ENCODE data around the gene OR52I2. TPM values are rescaled to one million over a fixed set of nuclear protein-coding genes. Genes with fewer than 3 reads are reported as not detected.

OR52I2 gene
- total RNA-seq, 2 experiments from 2014 or later = not detected

DNA sequence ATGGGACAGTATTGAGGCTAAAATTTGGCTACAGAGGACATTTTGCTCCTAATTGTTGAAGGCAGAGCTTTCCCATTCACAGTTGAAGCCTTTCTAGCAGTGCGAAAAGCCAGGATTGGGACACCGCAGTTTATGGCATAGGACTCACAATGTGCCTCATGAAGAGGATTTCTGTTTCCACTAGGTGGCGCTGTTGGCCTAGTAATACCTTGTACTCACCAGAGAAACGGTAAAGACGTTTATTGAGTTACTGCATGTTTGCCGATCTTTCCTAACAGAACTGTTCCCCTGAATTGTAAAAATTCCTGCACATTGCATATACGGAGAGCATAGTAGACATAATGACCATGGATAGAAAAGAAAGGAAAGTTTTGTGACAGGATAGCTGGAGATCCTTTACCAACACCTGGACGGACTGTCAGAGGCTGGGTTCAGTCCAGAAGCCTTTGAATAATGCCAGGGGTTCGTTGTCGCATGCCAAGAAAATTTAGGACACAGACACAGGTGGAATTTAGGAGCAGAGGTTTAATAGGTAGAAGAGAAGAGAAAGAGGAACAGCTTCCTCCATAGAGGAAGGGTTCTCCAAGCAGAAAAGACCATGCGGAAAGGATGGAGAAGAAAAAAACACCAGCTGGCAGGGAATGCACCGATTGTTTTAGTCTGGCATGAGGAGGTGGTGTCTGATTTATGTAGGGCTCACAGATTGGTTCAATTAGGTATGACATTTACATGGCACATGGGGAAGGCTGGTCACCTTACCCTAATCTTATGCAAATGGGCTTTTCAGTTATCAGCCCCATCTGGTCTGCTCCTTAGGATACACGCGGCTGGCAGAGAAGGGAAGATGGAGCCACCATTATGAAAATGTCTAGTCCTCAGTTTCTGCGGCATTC, 44.9 kb downstream of the OR52I2 start:
- ATAC-seq (ENCODE audit: low read depth) (peak; percentile 61), DNase-seq (no peak)
- Mint-ChIP-seq H3K36me3 (peaks cover 2% of the 10 kb centered on the region), H3K27ac (no peak overlapping the region), H3K4me1 (no peaks in the 10 kb centered on the region), H3K4me3 (no peak overlapping the region), H3K9me3 (peaks cover 4% of the 10 kb centered on the region), H3K27me3 (peaks cover 34% of the 10 kb centered on the region)
- POLR2A ChIA-PET = no interaction called here

DNA sequence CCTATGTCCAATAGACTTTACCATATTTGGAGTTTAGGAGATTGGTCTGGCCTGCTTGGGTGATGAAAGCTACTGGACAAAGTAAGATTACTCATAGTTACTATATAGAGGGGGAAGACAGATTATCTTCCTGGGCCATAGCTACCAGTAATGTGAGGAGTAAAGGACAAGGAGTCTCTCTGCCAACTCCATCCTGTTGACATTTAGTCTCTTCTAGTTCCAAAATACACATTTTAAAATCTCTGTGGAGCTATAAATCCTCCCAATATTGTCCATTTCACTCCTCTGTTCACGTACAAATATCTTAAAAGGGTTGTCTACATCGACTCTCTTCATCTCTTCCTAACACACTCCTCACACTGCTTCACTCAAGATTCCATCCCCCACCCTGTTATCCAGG, 54.6 kb downstream of the OR52I2 start:
- Mint-ChIP-seq H3K4me3 (no peak overlapping the region), H3K36me3 (no peaks in the 10 kb centered on the region), H3K4me1 (no peaks in the 10 kb centered on the region), H3K27me3 (peaks cover 4% of the 10 kb centered on the region), H3K9me3 (no peaks in the 10 kb centered on the region), H3K27ac (no peak overlapping the region)
- DNase-seq (no peak), ATAC-seq (ENCODE audit: low read depth) (no peak)
- POLR2A ChIA-PET = no interaction called here

DNA sequence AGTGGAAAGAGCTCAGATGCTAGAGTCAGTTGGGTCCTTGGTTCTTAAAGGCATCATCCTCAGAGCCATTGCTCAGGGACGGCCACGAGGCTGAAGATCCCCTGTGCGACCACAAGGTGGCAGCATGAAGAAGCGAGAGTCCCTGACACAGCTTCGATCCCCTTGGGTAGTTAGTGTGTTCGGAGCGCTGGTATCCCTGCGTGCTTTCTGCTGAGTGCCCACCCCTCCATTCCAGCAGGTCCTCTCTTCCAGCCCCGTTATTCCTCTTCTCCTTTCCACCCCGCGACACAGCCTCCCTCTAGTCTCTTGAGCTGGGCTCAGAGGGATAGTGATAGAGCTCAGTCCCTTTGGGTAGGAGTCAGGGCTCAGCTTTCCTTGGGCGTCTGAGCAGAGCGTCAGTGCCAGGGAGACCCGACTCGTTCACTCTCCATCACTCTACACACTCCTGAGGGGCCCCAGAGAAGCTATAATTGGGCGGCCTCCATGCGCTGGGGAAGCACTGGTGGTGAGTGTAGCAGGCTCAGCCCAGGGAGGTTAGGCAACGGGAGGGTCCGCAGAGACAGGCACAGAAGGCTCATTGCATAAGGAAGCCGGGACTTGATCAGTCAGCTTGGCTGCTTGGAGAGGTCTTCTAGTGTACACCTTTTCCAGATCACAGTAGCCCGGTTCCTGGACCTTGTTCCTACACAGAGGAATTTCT, 55.6 kb downstream of the OR52I2 start, which contains the start of gene OR51D1:
Gene OR51D1 (plus strand): TSS at position 516 of the 700 bp plus-strand sequence. CDS start 2,314 bp downstream, outside the sequence.
- Mint-ChIP-seq H3K36me3 (no peaks in the 10 kb centered on the region), H3K4me1 (no peaks in the 10 kb centered on the region), H3K4me3 (no peak within 1 kb of the TSS), H3K27ac (no peak within 1 kb of the TSS), H3K27me3 (no peaks in the 10 kb centered on the region), H3K9me3 (no peaks in the 10 kb centered on the region)
- POLR2A ChIA-PET = no interaction called here
- DNase-seq = peak; percentile 70
- peak; percentile 93 for ATAC-seq (ENCODE audit: low read depth)

DNA sequence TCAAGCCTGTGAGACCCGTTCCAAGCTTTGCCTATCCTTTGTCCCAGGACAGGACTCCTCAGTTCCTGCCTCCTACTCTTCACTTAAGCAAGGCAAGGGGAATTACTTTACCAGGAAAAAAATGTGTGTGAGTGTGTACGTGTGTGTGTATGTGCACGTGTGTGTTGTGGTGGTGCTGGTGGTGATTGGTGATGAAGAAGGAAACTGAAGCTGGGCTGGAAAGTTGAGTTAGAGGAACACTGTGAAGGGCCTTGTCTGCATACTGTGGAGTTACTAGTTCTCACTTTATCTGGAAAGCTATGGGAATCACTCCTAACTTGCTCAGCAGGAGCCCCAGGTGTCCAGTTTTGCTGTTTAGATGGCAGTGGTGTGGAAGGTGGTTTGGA, 56.1 kb downstream of the OR52I2 start:
- ATAC-seq (ENCODE audit: low read depth) (no peak), DNase-seq (no peak)
- Mint-ChIP-seq H3K9me3 (no peaks in the 10 kb centered on the region), H3K27me3 (no peaks in the 10 kb centered on the region), H3K27ac (no peak overlapping the region), H3K36me3 (no peaks in the 10 kb centered on the region), H3K4me3 (no peak overlapping the region), H3K4me1 (no peaks in the 10 kb centered on the region)
- POLR2A ChIA-PET = no interaction called here

DNA sequence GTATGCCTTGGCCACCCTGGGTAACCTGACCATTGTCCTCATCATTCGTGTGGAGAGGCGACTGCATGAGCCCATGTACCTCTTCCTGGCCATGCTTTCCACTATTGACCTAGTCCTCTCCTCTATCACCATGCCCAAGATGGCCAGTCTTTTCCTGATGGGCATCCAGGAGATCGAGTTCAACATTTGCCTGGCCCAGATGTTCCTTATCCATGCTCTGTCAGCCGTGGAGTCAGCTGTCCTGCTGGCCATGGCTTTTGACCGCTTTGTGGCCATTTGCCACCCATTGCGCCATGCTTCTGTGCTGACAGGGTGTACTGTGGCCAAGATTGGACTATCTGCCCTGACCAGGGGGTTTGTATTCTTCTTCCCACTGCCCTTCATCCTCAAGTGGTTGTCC, 58.4 kb downstream of the OR52I2 start:
- POLR2A ChIA-PET = no interaction called here

DNA sequence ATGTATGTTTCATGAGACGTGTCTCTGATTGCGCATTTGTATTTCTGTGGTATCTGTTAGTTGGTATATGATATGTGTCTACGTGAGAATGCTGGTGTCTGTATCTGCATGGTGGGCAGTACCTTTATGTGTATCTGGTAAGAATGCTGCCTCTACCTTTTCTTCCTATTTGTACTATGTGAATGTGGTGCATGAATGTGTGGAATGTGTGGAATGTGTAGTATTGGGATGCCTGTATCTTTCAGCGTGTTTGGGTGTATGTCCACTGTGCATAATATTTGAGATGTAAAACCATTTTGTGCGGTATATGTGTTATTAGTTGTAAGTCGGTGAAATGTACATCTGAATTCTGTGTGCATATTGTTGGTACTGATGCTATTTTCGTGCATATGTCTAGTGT, 60.0 kb downstream of the OR52I2 start:
- Mint-ChIP-seq H3K27ac (no peak overlapping the region), H3K4me3 (no peak overlapping the region), H3K9me3 (no peaks in the 10 kb centered on the region), H3K36me3 (no peaks in the 10 kb centered on the region), H3K4me1 (no peaks in the 10 kb centered on the region), H3K27me3 (peaks cover 3% of the 10 kb centered on the region)
- ATAC-seq (ENCODE audit: low read depth) = no peak
- DNase-seq = no peak
- POLR2A ChIA-PET = no interaction called here

More for the DNA sequence above, 58.4 kb downstream of the OR52I2 start:
- H3K27me3 Mint-ChIP-seq = peaks cover 3% of the 10 kb centered on the region
- no peaks in the 10 kb centered on the region for H3K9me3 Mint-ChIP-seq
- no peak overlapping the region for H3K27ac Mint-ChIP-seq
- H3K36me3 Mint-ChIP-seq = no peaks in the 10 kb centered on the region
- H3K4me1 Mint-ChIP-seq = no peaks in the 10 kb centered on the region
- no peak for ATAC-seq (ENCODE audit: low read depth)
- DNase-seq = no peak
- H3K4me3 Mint-ChIP-seq = no peak overlapping the region

DNA sequence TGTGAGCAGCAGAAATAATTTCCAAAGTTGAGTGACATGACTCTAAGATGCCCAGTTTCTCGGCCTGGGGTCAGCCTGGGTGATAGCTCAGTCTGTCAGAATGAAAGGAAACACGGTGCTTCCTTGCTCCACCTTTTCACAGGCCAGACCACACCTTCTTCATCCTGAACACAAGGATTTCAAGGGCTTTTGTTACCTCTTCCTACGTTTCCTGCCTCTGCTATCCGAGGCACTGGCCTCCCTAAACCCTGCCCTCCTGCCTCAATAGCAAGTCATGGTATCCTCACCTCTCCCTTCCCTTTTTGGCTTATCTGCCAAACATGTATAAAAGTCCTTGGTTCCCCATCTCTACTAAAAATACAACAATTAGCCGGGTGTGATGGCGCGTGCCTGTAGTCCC, 60.5 kb downstream of the OR52I2 start:
- POLR2A ChIA-PET = no interaction called here
- ATAC-seq (ENCODE audit: low read depth) (no peak), DNase-seq (no peak)
- Mint-ChIP-seq H3K36me3 (no peaks in the 10 kb centered on the region), H3K9me3 (no peaks in the 10 kb centered on the region), H3K27me3 (peaks cover 3% of the 10 kb centered on the region), H3K27ac (no peak overlapping the region), H3K4me1 (no peaks in the 10 kb centered on the region), H3K4me3 (no peak overlapping the region)

Other genes starting within 250 kb of the OR52I2 start
- gene OR52B4, start 213.4 kb upstream of the OR52I2 start, total RNA-seq = not detected
- gene TRIM21, start 188.0 kb upstream of the OR52I2 start, total RNA-seq = 10 to 100 TPM; 51.6 to 56.4 TPM
- gene OR52K2, start 132.4 kb upstream of the OR52I2 start, total RNA-seq = not detected
- gene OR52K1, start 99.1 kb upstream of the OR52I2 start, total RNA-seq = not detected
- not detected for gene OR52M1, start 36.6 kb upstream of the OR52I2 start, total RNA-seq
- gene OR52I1, start 12.3 kb downstream of the OR52I2 start, total RNA-seq = not detected
- gene TRIM68, start 26.5 kb downstream of the OR52I2 start, total RNA-seq = 10 to 100 TPM; 17.7 to 21.4 TPM
- gene OR51D1, start 55.7 kb downstream of the OR52I2 start, total RNA-seq = not detected
- not detected for gene OR51E1, start 62.2 kb downstream of the OR52I2 start, total RNA-seq
- not detected for gene OR51E2, start 116.1 kb downstream of the OR52I2 start, total RNA-seq
- not detected for gene MMP26, start 123.0 kb downstream of the OR52I2 start, total RNA-seq
- gene OR51F1, start 188.2 kb downstream of the OR52I2 start, total RNA-seq = not detected
- gene OR52R1, start 222.6 kb downstream of the OR52I2 start, total RNA-seq = not detected
- not detected for gene OR51F2, start 239.6 kb downstream of the OR52I2 start, total RNA-seq

Measured in activated naive CD8-positive, alpha-beta T cell treated with anti-CD3 and anti-CD28 coated beads, Interleukin-2, amount 10 ng/mL, durations not matched to agents 7 days and 5 days (primary cell).